DMS153 (cell line): ENCODE data around the gene IVNS1ABP.
"Not testable (repeated sequence)": the region's sequence is repeated elsewhere in the genome, so short reads cannot be mapped to it uniquely, and the experiment has no call there.

ENCODE experiments used
- DNase-seq: peaks from one replicate; lab custom pipeline; 2025; lab: John Stamatoyannopoulos, UW

IVNS1ABP gene

DNA sequence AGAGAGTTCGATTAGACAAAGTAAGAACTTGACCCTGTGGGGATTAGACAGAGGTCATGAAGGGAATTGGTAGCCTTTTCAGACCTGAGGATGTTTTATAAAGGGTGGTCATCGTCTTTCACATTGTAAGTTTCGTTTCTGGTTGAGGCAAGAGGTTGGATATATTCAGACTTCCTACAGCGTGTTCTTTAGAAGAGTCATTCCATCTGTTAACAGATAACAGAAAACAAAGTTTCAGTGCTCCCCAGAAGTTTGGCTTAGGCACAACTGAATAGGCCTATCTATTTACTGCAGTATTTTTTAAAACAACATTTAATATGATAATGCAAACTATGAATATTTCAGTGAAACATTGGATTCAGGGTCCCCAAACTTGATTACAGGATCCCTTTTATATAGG is 17.1 kb upstream of the IVNS1ABP start:
- no peak for DNase-seq

DNA sequence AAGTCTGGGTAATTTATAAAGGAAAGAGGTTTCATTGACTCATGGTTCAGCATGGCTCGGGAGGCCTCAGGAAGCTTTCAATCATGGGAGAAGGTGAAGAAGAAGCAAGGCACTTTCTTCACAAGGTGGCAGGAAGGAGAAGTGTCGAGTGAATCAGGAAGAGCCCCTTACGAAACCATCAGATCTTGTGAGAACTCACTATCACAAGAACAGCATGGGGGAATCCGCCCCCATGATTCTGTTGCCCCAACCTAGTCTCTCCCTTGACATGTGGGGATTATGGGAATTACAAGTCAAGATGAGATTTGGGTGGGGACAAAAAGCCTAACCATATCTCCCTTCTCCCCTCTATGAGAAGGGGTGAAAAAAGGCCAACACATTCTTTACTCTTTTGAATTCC is 11.2 kb upstream of the IVNS1ABP start:
- no peak for DNase-seq

DNA sequence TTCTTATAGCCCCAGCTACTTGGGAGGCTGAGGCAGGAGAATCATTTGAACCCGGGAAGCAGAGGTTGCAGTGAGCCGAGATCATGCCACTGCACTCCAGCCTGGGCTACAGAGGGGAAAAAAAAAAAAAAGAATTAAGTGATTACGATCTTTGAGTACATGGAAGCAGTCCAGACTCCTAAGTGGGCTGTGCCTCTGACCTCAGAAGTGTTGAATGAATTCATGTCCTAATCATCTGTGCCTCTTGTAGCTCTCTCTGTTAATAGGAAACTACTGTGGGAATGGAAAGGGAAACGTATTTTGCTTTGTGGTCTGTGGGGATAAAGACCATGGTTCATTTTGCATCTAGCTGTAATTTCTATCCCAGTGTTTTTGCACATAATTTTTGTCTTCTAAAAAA is 8.4 kb upstream of the IVNS1ABP start:
- DNase-seq, result peak; percentile 36

DNA sequence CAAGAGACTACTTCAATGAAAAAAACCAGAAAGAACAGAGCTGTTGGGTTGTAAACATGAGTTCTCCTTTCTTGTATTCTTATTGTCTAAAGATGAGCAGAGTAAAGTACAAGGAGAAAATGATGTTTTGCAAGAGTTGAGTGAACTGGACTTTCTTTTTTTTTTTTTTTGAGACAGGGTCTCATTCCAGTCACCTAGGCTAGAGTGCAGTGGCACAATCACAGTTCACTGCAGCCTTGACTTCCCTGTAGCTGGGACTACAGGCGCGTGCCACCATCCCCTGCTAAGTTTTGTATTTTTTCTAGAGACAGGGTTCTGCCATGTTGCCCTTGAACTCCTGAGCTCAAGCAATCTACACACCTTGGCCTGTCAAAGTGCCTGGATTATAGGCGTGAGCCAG is 7.1 kb upstream of the IVNS1ABP start:
- DNase-seq, result no peak

DNA sequence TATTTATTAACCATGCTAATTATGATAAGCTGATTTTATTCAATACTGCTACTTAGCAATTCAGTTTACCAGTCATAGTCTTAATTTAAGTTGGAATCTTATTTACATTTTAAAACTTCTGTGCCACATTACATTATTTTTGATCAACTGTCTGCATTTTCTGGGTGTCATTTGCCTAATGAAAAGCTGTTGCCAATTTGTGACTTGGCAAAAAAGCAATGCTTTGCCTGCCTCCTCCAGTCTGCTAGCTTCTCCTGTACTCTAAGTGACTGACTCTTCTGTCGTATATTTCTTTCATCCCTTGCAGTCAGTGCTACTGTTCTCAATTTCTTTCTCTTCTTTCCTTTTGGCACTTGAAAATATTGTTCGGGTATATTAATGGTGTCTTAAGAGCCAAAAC is 5.6 kb upstream of the IVNS1ABP start:
- no peak for DNase-seq

DNA sequence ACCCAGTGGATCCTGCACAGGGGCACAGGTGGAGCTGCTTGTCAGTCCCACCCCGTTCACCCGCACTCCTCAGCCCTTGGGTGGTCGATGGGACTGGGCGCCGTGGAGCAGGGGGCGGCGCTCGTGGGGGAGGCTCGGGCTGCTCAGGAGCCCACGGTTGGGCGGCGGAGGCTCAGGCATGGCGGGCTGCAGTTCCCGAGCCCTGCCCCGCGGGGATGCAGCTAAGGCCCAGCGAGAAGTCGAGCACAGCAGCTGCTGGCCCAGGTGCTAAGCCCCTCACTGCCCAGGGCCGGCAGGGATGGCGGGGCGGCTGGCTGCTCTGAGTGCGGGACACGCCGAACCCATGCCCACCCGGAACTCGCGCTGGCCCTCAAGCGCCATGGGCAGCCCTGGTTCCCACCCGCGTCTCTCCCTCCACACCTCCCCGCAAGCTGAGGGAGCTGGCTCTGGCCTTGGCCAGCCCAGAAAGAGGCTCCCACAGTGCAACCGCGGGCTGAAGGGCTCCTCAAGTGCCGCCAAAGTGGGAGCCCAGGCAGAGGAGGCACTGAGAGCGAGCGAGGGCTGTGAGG is 4.7 kb upstream of the IVNS1ABP start:
- DNase-seq, result not testable (repeated sequence)

DNA sequence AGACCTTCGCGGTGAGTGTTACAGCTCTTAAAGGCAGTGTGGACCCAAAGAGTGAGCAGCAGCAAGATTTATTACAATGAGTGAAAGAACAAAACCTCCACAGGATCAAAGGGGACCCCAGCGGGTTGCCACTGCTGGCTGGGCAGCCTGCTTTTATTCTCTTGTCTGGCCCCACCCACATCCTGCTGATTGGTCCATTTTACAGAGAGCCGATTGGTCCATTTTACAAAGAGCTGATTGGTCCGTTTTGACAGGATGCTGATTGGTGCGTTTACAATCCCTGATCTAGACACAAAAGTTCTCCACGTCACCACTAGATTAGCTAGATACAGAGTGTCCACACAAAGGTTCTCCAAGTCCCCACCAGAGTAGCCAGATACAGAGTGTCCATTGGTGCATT is 4.1 kb upstream of the IVNS1ABP start:
- not testable (repeated sequence) for DNase-seq

DNA sequence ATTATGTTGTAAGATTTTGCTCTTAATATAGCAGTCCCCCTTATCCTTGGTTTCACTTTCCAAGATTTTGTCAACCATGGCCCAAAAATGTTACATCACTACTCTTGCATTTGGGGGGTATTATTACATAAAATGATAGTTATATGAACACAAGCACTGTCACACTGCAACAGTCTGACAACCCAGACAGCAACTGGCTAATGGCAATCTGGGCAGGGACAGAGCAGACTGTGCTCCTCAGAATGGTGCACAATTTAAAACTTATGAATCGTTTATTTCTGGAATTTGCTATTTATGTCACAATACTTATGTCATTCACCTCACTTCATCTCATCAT is 2.1 kb upstream of the IVNS1ABP start:
- no peak for DNase-seq

DNA sequence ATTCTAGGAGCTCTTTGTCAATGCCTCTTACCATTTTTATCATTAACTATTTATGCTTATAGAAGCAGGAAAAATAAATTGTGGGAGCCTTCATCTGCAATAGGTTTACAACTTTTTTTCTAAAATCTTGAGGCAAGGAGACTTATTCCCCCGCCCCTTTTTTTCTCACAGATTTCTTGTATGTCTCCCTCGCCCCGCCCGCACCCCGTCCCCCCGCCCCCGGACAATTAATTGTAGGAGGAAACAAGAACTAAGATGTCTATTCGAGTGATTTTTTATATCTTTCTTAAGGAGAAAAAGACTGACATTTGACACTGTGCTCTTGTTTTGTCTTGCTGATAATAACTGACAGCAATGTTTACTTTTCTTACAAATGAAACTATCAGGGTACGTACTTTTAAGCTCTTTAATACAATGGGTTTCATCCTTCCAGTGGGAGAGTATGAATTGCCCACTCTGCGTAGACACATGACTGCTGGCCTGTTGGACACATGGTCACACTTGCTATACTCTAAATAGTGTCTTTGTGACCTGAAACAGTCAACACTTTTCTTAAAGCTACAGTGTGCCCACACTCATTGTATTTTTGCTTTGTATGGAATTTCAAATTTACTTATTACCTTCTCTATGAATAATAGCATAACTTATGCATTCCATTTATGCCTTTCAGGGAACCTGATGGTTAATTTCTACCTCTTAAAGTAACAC is 1.5 kb upstream of the IVNS1ABP start:
- DNase-seq, result no peak

DNA sequence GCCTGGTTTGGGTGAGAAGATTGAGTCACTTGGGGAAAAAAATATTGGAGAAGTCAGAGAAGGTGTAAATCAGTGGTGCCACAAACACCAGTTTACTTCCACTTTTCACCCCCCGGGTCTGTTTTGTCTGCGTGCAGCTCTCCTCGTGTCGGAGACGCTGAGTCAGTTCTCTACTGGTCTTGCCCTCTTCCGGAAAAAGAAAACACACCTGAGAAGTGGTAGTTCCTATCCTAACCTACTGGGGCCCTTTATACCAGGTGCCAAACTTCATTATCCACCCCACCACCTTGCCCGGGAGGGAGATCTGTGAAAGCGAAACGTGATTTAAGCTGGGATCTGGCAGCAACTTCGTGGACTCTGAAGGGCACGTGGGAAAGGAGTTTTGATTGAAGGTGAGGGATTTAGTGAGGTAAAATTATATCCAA is 855 bp upstream of the IVNS1ABP start:
- peak; percentile 77 for DNase-seq

DNA sequence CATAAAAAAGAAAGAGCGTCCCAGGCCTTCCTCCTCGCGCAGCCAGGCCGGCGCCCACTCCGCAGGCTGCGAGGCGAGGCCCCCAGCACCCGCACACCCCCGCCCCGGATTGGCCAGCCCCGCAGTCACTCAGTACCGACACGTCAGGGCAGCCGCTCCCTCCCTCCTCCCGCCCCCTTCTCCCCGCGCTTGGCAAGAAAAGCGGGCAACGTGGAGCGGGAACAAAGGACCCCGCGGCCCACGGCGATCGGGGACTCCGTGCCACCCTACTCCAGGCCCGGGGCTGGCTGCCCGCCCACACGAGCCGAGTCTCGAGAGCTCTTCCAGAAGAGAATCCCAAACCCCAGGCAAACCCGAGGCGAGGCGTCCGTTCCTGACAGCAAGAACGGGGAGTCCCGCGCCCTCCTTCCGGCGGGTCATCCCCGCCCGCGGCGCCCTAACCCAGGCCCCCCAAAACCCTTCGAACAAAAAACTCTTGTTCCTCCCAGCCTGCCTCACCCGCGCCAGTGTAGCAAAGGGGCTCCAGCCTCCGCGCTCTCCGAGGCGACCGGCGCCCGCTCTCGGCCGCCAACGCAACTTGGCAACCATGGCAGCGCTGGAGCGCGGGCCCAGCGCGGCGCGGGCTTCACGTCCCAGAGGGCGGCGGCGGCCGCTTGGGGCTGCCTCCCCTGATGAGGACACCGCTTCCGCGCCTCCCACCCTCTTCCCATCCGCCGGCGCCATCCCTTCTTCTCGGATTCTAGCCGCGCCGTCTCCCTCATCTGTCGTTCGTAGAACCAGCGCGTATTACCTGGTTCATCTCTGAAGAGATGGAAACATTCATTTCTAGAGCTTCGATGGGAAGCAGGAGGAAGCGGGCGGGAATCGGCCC is 645 bp downstream of the IVNS1ABP start:
- peak; percentile 59 for DNase-seq

DNA sequence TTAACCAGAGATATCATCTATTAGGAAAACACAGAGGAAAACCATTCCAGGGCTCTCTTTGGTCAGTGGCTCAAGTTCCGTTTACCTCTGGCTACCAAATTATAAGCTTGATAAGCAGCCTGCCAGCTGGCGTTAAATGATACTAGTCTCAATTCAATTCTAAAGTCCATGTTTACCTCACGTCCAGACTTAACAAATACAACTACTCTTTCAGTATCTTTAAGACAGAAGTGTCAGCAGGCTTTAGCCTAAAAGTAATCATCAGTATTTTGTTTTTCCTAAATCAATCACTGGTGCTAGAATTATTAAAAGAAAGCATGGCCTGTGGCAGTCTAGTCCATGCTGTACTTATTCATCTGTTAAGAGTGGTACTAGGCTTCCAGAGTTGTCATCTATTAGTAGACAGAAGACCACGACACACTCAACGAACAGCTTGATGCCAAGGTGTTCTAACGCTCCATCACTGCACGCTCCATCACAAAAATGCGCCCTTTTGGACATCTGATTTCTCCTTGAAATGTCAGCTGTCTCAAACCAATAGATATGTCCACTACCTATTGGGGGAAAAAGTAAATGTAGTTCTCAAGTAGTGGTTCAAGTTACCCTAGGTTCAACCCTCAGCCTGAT is 1.5 kb downstream of the IVNS1ABP start:
- no peak for DNase-seq

DNA sequence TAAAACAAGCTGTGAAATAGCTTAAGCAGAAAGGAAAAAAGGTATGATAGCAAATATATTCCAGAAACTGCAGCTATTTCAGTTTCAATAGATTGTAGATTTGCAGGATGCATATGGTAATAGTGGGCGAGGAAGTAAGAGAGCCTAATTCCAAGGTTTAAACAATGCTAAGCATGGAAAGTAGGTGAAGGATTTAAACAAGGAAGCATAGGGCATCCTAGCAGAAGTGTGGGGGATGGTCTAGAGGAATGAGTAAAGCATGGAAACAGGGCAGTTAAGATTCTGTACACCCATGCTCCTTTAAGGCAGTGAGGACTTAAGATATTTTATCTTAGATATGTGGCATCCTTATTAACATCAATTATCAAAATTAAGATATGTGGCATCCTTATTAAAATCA is 2.6 kb downstream of the IVNS1ABP start:
- no peak for DNase-seq

DNA sequence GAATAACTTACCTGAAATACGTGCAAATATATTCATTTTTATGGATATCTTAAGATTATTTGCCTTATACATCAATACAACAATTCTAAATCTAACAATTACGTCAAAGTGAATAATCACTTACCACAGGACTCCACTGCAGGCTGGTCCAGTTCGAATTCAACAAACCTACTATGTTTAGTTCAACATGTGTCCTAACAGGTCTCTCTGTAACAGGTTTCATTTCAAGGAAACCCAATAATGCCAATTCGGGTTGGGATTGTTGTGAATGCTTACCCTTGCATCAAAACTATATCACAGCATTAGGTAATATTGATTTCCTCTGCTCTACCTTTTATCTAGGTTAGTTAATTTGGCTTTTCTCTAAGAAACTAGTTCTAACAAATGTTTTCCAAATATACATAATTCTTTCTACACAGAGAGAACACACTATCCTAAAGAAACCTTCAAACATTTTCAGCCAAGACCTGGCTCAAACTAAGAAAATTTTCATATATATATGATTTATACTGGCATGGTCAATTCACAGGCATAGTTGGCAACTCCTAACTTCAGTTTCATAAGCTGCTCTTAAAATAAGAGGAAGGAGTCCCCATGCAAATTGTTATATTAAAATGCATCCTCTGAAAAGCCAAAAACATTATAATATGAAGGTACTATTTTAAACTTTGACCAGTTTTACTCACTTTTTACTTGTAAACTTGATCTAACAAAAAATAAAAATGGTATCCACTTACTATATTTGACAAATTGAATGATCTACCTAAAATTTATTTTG is 4.5 kb downstream of the IVNS1ABP start:
- DNase-seq, result no peak

DNA sequence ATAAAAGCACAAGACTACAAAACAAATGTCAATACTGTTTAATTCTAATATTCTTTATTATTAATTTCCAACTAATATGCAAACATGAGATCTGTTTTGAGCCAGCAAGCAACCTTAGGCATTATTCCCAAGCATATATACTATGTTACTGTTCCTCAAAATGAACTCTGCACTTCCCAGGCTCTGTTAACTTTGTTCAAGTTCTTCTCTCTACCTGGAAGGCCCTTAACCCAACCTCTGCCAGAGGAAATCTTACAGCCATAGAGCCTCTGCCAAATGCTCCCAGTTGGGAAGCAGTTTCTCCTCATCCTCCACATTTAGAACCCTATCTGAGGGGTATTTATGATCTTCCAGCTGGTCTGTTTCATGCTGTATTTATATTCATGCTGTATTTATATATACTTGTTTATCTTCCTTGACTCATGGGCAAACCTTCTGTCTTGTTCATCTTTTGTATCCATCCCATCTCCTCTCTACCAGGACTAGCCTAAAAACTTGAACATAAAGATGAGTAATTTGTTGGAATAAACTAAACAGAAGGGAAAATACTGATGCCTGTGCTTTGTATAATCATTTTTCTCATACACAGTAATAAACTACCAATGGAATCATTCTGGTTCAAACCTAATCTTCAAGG is 5.3 kb downstream of the IVNS1ABP start:
- DNase-seq, result no peak

DNA sequence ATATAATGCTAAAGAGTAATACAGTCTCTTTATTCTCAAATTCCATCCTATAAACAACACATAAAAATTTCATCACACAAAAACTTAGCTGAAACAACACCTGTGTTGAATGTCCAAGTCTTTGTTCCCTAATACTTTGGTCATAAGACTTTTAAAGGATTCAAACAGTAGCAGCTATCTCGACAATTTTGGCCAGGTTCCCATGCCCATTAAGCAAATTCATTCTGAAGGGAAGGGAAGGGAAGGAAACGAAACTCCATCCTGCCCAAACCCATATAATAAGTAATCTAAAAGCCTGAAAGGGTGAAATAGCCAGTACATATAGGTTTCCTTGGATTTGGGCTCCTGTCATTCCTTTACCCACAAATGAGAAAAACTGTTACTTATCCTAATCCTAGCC is 7.5 kb downstream of the IVNS1ABP start:
- no peak for DNase-seq

DNA sequence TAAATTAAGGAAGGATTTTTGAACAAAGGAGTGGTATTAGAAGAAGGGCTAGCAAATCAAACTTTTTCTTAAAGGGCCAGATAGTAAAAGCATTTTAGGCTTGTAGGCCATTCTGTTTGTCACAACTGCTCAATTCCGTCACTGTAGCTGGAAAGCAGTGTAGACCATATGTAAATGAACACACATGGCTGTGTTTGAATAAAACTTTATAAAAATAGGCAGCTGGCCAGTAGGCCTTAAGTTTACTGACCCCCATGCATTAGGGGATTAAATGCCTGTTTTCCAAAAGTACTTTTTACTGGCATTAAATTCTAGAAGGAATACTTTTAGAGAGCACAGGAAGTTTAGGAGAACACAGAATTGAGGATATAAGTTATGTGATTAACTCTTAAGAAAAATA is 8.9 kb downstream of the IVNS1ABP start:
- DNase-seq, result no peak

DNA sequence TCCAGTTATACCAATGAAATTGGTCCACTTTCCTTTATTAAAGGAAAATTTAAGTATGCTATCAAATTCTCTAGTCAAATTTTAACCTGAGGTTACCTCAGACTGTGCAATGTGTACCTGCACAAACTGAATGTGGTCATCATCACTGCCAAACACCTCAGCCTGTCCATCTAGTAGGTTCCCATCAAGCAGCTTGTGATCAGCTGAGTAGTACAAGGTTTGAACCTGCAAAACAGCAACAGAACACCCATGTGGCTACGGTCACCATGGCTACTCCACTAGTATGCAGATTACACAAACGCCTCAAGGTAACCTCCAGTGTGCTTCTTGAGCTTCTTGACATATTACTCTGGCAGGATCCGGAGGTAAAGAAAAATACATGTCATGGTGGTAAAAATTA is 11.6 kb downstream of the IVNS1ABP start:
- DNase-seq, result no peak

DNA sequence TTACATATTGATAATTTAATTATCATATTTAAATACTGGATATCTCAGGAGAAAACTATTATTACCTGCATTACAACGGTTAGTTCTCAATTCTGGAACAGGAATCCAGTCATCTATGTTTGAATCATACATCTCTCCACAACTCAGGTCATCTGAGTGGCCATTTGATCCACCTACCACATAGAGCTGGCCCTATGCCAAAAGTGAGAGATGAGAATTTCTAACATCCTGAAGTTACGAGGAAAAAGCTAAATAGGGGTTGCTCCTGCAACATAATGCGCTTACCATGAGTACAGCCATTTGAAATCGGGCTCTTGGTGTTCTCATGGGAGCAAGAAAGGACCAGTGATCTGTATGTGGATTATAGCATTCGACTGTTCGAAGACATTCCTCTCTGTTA is 16.9 kb downstream of the IVNS1ABP start:
- no peak for DNase-seq

DNA sequence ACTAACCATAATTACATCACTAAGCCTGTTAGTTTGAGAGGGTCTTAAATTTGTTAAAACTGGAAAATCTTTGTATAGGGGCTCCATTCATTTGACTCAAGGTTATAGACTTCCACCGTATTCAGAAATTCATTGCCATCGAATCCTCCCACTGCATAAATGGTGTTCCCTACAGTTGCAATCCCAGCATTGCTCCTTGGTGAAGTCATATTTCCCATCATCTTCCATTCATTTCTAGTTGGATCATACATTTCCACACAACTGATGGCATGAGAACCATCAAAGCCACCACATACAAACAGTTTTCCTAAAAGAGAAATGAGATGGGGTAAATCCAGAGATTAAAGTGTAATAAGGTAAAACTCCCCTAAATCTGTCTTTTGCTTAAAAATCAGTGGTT is 19.1 kb downstream of the IVNS1ABP start:
- no peak for DNase-seq

DNA sequence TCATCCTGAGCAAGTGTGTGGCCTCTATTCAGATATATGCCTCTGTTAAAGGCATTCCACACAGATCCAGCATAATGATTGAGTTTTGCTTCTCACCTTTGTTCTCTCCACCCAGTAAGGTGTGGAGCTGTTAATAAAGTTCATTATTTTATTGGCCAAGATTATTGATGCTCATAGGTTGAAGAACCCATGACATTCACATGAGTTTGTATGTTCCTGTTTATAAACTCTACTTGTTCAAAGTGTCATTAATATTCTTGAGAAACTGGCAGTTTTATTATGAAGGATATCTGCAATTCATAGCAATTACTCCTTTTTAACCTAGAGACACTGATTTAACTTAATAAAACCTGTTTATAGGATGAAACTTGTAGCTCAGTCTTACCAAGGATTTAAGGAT is 22.0 kb downstream of the IVNS1ABP start:
- no peak for DNase-seq
